Esophagus squamous epithelium (tissue), 4 donors: Measurements from ENCODE around the gene PHACTR1.

Experiments
- POLR2A ChIP-seq, 4 donors: fragments of 450-650 bp; IDR thresholded peaks; one replicate each; pipeline ENCODE4 v1.6.1; 2017; ENCODE audit warnings: antibody characterized with exemption in 4 of 4, mild to moderate bottlenecking in 4 of 4, moderate library complexity in 3 of 4
- TF ChIP-seq, protein P1 (sequence below), 6 experiments: fragments of 450-650 bp in 4 of 6; fragments of 200-600 bp in 2 of 6; sonication (generic) in 2 of 6; IDR thresholded peaks; one replicate each; pipeline ENCODE4 v1.5.1; 2016 to 2019; ENCODE audit warnings: antibody characterized with exemption in 6 of 6, mild to moderate bottlenecking in 4 of 6, moderate library complexity in 4 of 6

DNA sequence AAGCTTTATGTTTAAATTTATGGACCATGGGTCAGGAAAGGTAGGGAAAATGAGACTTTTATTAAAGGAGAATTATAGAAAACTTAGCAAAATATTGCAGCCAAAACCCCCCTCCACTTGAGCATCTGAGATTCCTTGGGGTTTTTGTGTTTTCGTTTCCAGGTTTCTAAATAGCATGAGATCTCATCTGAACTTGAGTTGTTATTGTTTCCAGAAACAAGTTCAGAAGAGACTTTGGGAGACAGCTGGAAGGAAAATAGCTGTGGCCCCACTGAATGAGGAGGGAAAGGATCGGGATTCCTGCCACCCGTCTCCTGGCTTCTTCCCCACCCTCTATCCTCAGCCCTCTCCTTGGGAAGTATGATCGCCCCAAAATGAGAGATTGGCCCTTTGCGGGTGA lies 536.2 kb downstream of the PHACTR1 start:
- TF ChIP-seq, protein P1, sequence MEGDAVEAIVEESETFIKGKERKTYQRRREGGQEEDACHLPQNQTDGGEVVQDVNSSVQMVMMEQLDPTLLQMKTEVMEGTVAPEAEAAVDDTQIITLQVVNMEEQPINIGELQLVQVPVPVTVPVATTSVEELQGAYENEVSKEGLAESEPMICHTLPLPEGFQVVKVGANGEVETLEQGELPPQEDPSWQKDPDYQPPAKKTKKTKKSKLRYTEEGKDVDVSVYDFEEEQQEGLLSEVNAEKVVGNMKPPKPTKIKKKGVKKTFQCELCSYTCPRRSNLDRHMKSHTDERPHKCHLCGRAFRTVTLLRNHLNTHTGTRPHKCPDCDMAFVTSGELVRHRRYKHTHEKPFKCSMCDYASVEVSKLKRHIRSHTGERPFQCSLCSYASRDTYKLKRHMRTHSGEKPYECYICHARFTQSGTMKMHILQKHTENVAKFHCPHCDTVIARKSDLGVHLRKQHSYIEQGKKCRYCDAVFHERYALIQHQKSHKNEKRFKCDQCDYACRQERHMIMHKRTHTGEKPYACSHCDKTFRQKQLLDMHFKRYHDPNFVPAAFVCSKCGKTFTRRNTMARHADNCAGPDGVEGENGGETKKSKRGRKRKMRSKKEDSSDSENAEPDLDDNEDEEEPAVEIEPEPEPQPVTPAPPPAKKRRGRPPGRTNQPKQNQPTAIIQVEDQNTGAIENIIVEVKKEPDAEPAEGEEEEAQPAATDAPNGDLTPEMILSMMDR (IDR thresholded peaks at IDR 0.05): no peak
- no peak for TF ChIP-seq POLR2A (IDR thresholded peaks at IDR 0.05)
